ENCODE data around the gene CLCN6.

- no peak for TF ChIP-seq CTCF (conservative IDR thresholded peaks at IDR 0.05 in 1 of 2, IDR thresholded peaks at IDR 0.05 in 1 of 2; ENCODE audit: low read depth in 1 of 2, low read length in 2 of 2)
- no peak for TF ChIP-seq EZH2 (IDR thresholded peaks at IDR 0.05; ENCODE audit: low read length, missing control alignments)
Observed at GRCh38 chr1:11761988-11762406, 44.0 kb upstream of the CLCN6 start, which contains the start of gene C1orf167.

Data from fibroblast of lung (primary cell).